ENCODE measurements around the gene CETP. TPM values are rescaled to one million over a fixed set of nuclear protein-coding genes. Genes with fewer than 3 reads are reported as not detected.

CETP gene
- total RNA-seq, 1 donor from 2014 or later, result 0.16 TPM

GRCh38 chr16:56964243-56965148 lies 2.7 kb downstream of the CETP start:
- TF ChIP-seq CTCF (IDR thresholded peaks at IDR 0.05; ENCODE audit: borderline replicate concordance), result peak; percentile 90
- Histone ChIP-seq H3K4me1 (peaks cover 55% of the 10 kb centered on the region), H3K9me3 (replicated peaks) (no peaks in the 10 kb centered on the region), H3K4me3 (no peak overlapping the region), H3K27me3 (ENCODE audit: low read depth) (no peaks in the 10 kb centered on the region), H3K36me3 (no peaks in the 10 kb centered on the region), H3K27ac (replicated peaks) (no peak overlapping the region)
- intact Hi-C loops (cut with micrococcal nuclease), result no loop called here
- peak; percentile 90 for DNase-seq

GRCh38 chr16:56965149-56966092 lies 3.7 kb downstream of the CETP start:
- peaks cover 48% of the 10 kb centered on the region for H3K4me1 ChIP-seq
- H3K27ac ChIP-seq (replicated peaks), result peak overlapping the region; percentile 50
- TF ChIP-seq CTCF (IDR thresholded peaks at IDR 0.05; ENCODE audit: borderline replicate concordance), result no peak
- intact Hi-C loops (cut with micrococcal nuclease), result no loop called here
- DNase-seq, result no peak
- H3K4me3 ChIP-seq, result no peak overlapping the region
- no peaks in the 10 kb centered on the region for H3K36me3 ChIP-seq
- H3K9me3 ChIP-seq (replicated peaks), result no peaks in the 10 kb centered on the region
- H3K27me3 ChIP-seq (ENCODE audit: low read depth), result no peaks in the 10 kb centered on the region

- intact Hi-C loops (cut with micrococcal nuclease), result no loop called here
- Histone ChIP-seq H3K9me3 (replicated peaks) (no peaks in the 10 kb centered on the region), H3K4me1 (peaks cover 43% of the 10 kb centered on the region)
Observed at GRCh38 chr16:56966093-56966475, 4.3 kb downstream of the CETP start.

GRCh38 chr16:56967733-56968132 lies 6.0 kb downstream of the CETP start:
- H3K27ac ChIP-seq (replicated peaks), result no peak overlapping the region
- TF ChIP-seq CTCF (IDR thresholded peaks at IDR 0.05; ENCODE audit: borderline replicate concordance), result no peak
- peaks cover 32% of the 10 kb centered on the region for H3K4me1 ChIP-seq
- intact Hi-C loops (cut with micrococcal nuclease), result no loop called here
- DNase-seq, result no peak
- no peaks in the 10 kb centered on the region for H3K9me3 ChIP-seq (replicated peaks)
- no peaks in the 10 kb centered on the region for H3K36me3 ChIP-seq
- no peaks in the 10 kb centered on the region for H3K27me3 ChIP-seq (ENCODE audit: low read depth)
- H3K4me3 ChIP-seq, result no peak overlapping the region

More at GRCh38 chr16:56966093-56966475, 4.3 kb downstream of the CETP start:
- H3K4me3 ChIP-seq, result no peak overlapping the region
- no peak for TF ChIP-seq CTCF (IDR thresholded peaks at IDR 0.05; ENCODE audit: borderline replicate concordance)
- H3K36me3 ChIP-seq, result no peaks in the 10 kb centered on the region
- no peak for DNase-seq
- H3K27me3 ChIP-seq (ENCODE audit: low read depth), result no peaks in the 10 kb centered on the region
- H3K27ac ChIP-seq (replicated peaks), result peak overlapping the region; percentile 50

DNA sequence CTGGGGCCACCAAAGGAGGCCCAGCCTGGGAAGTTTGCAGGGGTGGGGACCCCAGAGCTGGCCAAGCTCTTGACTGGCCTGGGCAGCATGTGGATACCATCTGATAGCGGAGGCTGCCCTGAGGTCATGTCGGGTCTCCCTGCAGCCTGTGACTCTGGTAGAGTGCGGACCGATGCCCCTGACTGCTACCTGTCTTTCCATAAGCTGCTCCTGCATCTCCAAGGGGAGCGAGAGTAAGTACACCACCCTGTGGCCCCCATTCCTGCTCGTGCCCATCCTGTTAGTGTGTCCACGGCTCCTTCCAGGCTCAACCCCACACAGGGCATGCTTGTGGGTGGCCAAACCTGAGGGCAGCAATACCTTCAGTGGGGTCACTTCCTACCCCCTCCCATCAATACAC lies 8.0 kb downstream of the CETP start:
- TF ChIP-seq CTCF (IDR thresholded peaks at IDR 0.05; ENCODE audit: borderline replicate concordance), result no peak
- DNase-seq, result no peak
- no peaks in the 10 kb centered on the region for H3K27me3 ChIP-seq (ENCODE audit: low read depth)
- H3K27ac ChIP-seq (replicated peaks), result no peak overlapping the region
- H3K9me3 ChIP-seq (replicated peaks), result no peaks in the 10 kb centered on the region
- intact Hi-C loops (cut with micrococcal nuclease), result no loop called here
- peaks cover 23% of the 10 kb centered on the region for H3K4me1 ChIP-seq
- H3K36me3 ChIP-seq, result no peaks in the 10 kb centered on the region
- H3K4me3 ChIP-seq, result no peak overlapping the region
